ENCODE results near the gene OLFML2B.

GRCh38 chr1:161998811-161999210, 24.9 kb downstream of the OLFML2B start:
- TF ChIP-seq CTCF (conservative IDR thresholded peaks at IDR 0.05; ENCODE audit: low read depth, low read length) (no peak), POLR2A (IDR thresholded peaks at IDR 0.05; ENCODE audit: low read depth, low read length) (no peak), MXI1 (IDR thresholded peaks at IDR 0.05; ENCODE audit: borderline replicate concordance, low read depth, low read length) (no peak), RAD21 (IDR thresholded peaks at IDR 0.05; ENCODE audit: low read length) (no peak), RFX5 (IDR thresholded peaks at IDR 0.05; ENCODE audit: low read depth, low read length) (no peak), CHD1 (IDR thresholded peaks at IDR 0.05; ENCODE audit: low read depth, low read length) (no peak), RCOR1 (IDR thresholded peaks at IDR 0.05; ENCODE audit: insufficient replicate concordance, low read length) (no peak), NFE2L2 (IDR thresholded peaks at IDR 0.05; ENCODE audit: low read depth, low read length) (no peak), MAFK (IDR thresholded peaks at IDR 0.05; ENCODE audit: low read depth, low read length) (no peak), CEBPB (IDR thresholded peaks at IDR 0.05; ENCODE audit: low read depth, low read length) (no peak), ELK1 (IDR thresholded peaks at IDR 0.05; ENCODE audit: borderline replicate concordance, low read depth, low read length) (no peak), SMC3 (IDR thresholded peaks at IDR 0.05; ENCODE audit: low read depth, low read length) (no peak)

Measured in IMR-90 (cell line).